ENCODE measurements around the gene CDT1.

DNA sequence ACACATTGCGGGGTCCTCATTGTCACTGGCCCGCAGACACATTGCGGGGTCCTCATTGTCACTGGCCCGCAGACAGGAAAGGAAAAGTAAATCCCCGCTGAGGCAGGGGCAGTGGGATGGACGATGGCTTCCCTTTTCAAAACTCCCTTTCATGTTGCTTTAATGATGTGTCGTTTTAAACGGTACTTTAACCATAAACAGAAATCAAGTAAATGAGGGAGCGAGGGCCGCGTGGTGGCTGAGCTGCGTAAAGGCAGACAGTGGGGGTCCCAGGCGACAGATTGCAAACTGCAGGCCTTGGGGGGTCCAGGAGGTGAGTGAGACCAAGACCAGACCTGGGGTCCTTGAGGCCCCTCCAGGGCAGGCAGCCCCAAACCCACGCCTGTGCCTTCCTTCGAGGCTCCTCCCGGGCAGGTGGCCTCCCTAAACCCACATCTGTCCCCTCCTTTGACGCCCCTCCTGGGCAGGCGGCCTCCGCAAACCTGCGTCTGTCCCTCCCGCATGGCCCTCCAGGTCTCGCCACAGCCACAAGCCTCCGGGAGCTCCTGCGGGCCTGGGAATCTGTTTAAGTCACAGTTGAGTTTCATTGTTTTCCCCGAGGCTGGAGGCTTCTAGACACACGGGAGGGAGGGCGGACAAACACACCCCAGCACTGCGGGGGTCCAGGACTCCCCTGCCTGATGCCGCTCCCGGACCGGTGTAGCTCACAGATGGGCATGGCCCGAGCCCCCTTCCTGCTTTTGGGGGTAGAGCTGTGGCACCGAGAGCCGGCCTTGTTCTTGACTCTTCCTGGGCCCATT is 25.9 kb upstream of the CDT1 start:
- TF ChIP-seq, protein P1, sequence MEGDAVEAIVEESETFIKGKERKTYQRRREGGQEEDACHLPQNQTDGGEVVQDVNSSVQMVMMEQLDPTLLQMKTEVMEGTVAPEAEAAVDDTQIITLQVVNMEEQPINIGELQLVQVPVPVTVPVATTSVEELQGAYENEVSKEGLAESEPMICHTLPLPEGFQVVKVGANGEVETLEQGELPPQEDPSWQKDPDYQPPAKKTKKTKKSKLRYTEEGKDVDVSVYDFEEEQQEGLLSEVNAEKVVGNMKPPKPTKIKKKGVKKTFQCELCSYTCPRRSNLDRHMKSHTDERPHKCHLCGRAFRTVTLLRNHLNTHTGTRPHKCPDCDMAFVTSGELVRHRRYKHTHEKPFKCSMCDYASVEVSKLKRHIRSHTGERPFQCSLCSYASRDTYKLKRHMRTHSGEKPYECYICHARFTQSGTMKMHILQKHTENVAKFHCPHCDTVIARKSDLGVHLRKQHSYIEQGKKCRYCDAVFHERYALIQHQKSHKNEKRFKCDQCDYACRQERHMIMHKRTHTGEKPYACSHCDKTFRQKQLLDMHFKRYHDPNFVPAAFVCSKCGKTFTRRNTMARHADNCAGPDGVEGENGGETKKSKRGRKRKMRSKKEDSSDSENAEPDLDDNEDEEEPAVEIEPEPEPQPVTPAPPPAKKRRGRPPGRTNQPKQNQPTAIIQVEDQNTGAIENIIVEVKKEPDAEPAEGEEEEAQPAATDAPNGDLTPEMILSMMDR (conservative IDR thresholded peaks at IDR 0.05 in 1 of 2, IDR thresholded peaks at IDR 0.05 in 1 of 2; ENCODE audit: low read depth in 1 of 2, low read length in 2 of 2), result no peak
- TF ChIP-seq EZH2 (IDR thresholded peaks at IDR 0.05; ENCODE audit: low read length, missing control alignments), result no peak
